HG03442 (cell line): ENCODE data around the gene C1QTNF9B.
A peak's percentile ranks its signal among the peaks of the same experiment; 100 is the strongest.

Experiments
- ATAC-seq: cut with Tn5 transposase; IDR thresholded peaks from one replicate; pipeline ENCODE4 v1.9.1; 2021; ENCODE audit warnings: mild to moderate bottlenecking, moderate library complexity; ENCODE audit not compliant: unreplicated experiment

C1QTNF9B gene

DNA sequence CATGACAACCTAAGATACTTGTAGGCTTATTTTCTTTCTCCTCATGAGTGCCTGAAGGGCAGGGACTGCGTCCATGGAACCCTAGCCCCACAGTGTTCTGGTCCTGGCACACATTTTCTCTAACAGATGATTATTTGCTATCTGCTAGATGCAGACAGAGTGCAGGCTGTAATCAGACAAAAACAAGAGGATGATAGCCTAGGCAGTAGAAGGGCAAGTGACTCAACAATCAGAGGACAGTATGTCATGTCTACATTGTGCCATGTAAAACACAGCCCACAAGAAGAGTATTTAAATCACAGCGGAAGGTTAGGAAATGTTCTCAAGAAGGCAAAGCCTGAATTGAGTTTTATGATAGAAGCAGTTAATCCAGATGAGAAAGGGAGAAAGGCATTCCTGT, 37.4 kb downstream of the C1QTNF9B start:
- ATAC-seq, result no peak

DNA sequence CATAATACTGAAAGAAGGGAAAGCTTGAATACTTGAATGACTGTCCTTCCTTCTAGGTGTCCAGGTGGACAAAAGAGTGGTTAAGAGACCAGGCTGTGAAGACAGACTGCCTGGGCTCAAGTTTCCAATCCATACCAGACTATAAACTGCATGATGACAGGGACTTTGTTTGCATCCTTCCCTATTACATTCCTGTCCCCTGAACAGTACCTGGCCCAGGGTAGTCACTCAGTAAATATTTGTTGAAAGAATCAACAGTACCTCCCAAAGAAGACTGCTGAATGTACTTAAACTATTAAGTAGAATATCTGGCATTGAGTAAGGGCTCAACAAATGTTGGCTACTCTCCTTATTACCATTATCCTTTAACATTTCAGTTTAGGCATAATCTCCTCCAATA, 37.8 kb downstream of the C1QTNF9B start:
- no peak for ATAC-seq

DNA sequence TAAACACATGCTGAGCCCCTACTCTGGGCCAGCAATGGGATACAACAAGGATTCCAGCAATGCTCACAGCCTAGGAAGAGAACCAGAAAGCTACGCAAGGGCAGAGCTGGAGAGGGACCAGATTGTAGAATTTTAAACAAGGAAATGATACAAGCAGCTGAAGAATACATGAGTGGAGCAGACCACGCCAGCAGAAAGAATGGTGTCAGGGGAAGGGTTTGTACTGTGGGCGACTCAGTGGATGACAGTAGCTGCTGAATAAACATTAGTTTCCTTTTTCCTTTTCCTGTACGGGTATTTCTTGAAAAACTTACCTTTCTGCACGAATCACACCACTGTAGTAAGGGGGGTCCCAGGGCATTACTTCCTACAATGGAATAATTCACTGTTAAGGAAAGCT, 38.8 kb downstream of the C1QTNF9B start:
- ATAC-seq, result no peak

DNA sequence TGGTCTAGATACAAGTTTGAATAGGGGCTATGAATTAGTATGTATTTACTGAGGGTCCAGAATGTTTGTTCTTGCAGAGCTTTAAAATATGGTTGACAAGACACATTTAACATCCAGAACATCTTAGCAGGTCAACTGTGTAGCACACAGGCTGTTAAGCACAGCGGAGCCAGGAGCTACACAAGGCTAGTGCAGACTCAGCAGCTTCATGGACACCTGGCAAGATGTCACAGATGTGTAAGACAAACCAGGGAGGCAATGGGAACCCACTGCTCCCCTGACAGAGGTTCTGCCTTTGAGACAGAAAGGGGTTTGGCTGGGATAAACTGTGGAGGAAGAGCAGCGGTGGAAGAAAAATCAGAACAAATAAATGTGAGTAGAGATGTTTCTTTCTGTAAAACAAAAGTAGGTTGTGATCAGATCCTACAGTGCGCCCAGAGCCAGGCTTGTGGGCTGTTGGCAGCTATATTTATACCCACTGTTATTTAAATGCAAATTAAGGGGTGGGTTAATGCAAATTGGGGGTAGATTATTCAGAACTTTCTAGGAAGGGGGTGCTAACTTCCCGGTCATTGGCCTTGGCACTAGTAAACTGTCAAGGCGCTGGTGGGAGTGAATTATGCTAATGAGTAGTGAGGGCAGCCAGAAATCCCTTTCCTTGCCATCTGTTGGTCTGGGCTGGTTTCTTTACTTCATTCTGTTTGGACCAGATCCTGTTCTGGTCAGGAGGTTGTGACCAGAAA, 41.1 kb downstream of the C1QTNF9B start:
- ATAC-seq, result no peak

DNA sequence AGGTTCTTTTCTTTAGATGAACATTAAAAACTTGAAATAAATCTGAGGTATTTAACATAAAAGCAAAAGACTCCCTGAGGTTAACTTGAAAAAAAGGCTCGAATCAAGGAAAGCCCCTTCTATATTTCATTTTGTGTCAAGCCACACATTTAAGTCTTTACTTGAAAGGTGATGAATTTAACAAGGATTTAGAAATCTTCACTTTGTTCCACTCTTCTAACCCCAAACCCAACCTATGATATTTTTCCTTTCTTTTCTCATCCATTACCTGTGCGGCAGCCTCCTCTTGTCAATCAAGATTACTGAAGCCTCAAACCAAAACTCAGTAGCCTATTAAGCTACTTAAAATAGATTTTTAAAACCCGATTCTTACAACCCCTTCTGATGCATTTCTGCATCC, 41.9 kb downstream of the C1QTNF9B start:
- no peak for ATAC-seq

DNA sequence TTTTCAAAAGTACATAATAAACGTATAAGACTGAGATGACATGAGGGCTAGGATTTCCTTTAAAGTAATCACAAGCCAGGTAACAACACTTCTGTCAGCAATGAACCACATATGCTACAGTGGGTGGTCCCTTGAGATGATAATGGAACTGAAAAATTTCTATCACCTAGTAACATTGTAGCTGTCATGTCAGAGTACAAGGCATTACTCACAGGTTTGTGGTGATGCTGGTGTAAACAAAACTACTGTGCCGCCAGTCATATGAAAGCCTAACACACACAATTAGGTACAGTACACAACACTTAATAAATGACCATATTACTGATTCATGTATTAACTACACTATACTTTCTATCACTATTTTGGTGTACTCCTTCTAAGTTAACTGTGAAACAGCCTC, 45.0 kb downstream of the C1QTNF9B start:
- ATAC-seq, result peak; percentile 29

DNA sequence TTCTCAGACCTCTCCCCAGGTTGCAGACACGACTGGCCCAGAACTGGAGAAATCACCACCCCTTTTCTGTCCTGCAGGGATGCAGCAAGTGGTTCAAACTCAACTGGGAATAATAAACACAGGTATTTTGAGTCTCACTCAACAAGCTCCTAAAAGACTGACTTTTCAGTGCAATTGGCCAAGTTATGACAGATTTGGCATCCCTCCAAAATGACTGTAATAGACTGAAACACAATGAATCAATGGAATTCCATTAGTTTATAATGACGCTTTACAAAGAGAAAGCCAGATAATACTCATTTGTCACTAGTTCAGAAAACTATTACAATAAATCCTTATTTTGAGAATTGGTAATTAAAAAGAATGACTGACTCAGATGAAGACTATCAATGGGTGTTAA, 46.2 kb downstream of the C1QTNF9B start:
- no peak for ATAC-seq

DNA sequence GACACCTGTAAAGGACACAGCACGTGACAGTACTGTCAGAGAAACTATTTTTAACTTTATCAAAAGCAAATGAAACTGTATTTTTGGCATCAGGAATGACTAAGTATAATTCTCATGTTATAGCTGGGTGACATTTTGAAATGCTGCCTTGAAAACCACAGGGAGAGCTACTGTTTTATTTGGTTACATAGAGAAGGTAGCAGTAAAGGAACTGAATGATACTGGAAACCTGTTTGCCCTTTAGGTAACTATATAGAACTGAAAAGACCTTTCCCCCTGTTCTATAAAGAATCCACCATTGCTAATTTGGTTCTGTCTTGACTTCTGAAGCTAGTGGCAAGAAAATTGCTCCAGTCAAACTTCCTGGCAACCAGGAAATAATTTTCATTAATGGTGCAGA, 47.2 kb downstream of the C1QTNF9B start:
- ATAC-seq, result no peak

DNA sequence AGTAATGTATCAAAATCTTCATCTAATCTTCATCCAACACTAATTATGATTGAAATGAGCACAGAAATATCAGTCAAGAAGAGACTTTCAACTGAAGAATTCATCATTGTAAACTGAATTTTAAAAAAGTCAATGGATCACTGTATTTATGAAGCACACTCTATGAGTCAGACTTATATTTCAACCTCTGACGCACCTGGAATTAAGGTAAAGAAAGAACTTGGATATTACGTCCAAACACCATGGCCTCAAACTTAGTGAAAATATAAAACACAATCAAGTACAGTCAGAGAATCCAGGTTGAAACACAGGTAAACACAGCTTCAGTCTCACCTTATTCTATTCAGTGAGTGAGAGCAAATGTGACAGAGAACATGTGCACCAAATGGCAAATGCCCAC, 47.6 kb downstream of the C1QTNF9B start:
- no peak for ATAC-seq

DNA sequence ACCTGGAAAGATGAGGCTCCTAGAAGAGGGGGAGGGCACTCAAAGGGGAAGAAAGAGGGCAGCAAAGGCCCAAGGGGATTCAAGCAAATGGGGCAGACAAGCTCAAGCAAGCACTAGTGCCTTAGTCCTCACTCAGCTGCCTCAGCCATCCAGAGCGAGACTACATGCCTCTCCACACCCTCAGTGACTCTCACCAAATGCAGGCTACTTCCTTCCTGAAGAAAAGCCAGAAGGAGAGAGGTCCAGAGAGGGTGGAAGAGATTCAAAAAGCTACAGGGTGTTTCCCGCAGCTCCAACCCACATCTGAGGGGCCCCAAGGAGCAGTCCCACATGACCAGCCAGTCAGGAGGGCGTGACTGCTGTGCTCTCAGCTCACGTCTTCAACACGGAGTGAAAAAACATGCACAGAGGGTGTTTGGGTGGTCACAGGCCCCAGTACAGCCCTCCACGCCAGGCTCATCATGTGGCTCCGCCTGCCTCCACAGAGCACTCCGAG, 48.6 kb downstream of the C1QTNF9B start:
- no peak for ATAC-seq

DNA sequence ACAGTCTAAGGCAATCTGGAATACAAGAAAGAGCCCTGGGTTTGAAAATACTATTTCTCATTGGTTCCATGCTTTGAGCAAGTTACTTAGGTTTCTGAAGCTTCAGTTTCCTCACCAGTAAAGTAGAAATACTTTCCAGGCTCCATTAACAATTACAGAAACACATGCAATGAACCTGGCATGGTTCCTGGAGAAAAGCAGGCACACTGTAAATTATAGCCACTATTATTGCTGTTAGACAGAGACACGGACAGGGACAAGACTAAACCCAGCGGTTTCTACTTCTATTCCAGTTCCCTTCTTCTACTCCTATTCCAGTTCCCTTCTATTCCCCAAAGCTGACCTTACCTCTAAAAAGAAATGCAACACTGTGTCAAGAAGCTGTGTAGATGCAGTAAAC, 49.3 kb downstream of the C1QTNF9B start:
- no peak for ATAC-seq

DNA sequence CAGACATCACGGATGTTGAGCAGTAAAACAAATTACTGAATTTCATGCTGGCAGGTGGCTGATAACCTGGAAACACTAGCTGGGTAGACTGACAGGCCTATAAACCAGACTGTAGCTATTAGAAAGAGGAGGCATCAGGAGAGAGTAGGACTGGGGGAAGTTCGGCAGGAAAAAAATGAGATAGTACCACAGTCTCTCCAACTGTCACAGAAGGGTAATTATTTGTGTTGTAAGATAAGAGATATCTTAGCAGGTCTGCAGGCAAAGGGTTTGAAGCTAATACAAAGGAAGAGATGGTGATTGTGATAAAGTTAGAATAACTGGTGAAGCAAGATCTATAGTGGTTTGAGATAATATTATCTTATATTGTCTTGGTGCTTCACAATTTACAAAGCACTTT, 49.8 kb downstream of the C1QTNF9B start:
- no peak for ATAC-seq

DNA sequence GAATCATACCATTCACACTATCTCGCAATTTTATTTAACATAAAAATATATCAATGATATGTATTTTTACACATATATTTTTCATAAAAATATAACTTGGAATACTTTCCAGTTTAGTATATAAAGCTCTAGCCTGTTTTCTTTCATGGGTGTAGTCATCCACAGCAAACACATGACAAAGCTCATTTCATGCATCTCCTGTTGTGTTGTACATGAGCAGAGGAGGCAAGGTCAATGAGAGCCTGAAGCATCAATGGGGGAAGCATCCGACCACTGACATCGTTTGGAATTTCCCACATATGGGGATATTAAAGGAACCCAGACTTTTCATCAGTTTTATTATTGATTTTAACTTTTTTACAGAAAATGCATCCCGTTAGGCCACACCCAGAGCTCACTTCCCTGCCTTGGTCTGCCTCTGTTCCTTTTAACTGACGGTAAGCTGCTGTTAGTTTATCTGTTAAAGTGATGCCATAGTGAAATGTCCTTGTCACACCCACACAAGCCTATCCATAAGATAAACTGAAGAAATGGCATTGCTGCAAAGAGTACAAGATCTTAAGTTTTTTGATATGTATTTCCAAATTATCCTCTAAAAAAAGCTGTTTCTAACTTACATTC, 52.1 kb downstream of the C1QTNF9B start:
- no peak for ATAC-seq

DNA sequence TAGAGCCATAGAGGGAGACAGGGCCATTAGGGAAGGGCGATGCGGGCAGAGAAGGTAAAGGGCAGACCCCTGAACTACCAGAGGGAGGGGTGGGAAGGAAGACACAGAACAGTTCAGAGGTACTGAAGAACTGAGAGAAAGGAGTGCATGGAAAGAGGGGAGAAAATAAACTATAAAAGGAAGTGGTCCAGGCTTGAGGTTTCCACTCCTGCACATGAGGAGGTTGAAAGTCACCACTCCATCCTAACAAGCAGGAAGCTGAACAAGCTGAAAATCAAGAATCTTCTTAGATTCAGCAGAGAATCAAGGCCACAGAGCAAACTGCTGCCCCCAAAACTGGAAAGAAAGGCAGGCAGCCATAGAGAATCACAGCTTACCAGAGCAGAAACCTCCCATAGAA, 53.2 kb downstream of the C1QTNF9B start:
- ATAC-seq, result no peak

DNA sequence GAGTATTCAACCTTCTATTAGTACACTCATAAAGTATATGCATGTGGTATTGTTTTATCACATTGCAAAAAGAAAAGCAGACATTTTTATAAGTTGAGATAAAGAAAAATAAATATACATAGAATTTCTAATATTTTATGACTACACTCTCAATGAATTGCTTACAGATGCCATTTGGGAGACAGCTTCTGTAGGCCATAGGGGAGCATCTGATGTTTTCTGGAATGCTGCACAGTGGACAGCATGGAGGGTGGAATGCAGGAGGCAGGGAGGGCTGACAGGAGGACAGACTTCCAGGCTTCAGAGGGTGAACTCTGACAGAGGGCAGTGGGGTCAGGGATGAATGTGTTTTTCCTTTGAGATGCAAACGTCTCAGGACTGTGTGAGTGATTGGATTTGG, 53.9 kb downstream of the C1QTNF9B start:
- no peak for ATAC-seq

DNA sequence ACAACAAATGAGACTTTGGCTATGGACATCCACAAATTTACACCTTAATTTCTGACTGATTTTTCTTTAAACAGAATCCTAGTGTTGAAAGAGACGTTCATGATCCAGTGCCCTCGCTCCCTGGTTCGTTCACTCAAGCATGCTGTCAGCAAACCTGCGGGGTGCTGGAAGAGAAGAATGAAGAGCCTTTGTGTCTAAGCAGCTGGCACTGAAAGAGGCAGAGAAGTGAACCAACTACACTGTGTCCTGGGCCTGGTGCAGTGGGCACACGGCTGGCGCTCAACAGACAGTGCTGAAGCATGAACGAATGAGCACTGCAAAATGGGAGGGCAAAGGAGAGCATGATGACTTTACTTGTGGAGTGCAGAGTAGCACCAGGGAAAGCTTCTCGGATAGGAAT, 54.9 kb downstream of the C1QTNF9B start:
- no peak for ATAC-seq
